Stimulated activated naive CD8-positive, alpha-beta T cell treated with anti-CD3 and anti-CD28 coated beads, Interleukin-15, Interleukin-2, amounts not matched to agents 100 ng/mL and 50 ng/mL, for 24 hours (primary cell): ENCODE data around the gene MBD1.
"Not testable (repeated sequence)": the region's sequence is repeated elsewhere in the genome, so short reads cannot be mapped to it uniquely, and the experiment has no call there.

Experiments
- H3K27ac Mint-ChIP-seq: one replicate; pipeline ENCODE4 v1.8.0; 2021; ENCODE audit warnings: mild to moderate bottlenecking, mixed read lengths
- H3K27me3 Mint-ChIP-seq: one replicate; pipeline ENCODE4 v1.8.0; 2021; ENCODE audit warnings: mixed read lengths
- H3K36me3 Mint-ChIP-seq: one replicate; pipeline ENCODE4 v1.8.0; 2021; ENCODE audit warnings: low read depth, mixed read lengths
- H3K4me1 Mint-ChIP-seq: one replicate; pipeline ENCODE4 v1.8.0; 2021; ENCODE audit warnings: low read depth, mixed read lengths
- H3K4me3 Mint-ChIP-seq: one replicate; pipeline ENCODE4 v1.8.0; 2021; ENCODE audit warnings: mild to moderate bottlenecking, mixed read lengths
- H3K9me3 Mint-ChIP-seq: one replicate; pipeline ENCODE4 v1.8.0; 2021; ENCODE audit warnings: mixed read lengths

MBD1 gene, protein sequence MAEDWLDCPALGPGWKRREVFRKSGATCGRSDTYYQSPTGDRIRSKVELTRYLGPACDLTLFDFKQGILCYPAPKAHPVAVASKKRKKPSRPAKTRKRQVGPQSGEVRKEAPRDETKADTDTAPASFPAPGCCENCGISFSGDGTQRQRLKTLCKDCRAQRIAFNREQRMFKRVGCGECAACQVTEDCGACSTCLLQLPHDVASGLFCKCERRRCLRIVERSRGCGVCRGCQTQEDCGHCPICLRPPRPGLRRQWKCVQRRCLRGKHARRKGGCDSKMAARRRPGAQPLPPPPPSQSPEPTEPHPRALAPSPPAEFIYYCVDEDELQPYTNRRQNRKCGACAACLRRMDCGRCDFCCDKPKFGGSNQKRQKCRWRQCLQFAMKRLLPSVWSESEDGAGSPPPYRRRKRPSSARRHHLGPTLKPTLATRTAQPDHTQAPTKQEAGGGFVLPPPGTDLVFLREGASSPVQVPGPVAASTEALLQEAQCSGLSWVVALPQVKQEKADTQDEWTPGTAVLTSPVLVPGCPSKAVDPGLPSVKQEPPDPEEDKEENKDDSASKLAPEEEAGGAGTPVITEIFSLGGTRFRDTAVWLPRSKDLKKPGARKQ

DNA sequence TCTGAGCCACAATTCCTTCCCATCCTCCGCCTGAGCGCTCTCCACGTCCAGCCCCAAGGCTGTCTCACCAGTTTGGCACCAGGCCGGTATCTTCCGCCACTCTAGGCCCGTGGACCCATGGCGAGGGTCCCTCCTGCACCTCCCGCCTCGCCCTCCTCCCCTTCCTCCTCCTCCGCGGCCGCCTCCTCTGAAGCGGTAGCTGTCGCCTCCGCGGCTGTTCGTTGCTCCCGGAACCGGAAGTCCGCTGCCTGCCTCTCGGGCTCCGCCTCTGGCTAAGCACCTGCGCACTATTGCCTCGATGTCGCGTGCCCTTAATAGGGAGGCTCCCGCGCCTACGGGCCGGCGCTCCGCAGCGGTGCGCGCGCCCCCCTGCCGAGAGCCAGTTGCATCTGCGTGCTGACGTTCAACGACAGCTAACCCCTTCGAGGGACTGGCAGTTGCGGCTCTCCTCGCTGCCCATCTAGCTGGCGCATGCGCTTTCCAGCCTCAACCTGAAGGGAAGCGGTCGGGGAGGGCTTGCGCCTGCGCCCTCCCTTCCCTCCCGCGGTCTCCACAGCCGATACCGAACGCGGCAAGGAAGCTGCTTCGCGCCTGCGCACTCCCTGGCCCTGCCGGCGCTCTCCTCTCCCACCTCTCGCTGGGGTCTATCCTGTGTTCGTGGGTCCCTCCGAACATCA lies at the start of gene MBD1:
Gene MBD1 (minus strand): TSS at position 229 of the 677 bp plus-strand sequence. CDS start 1,531 bp downstream, outside the sequence.
- peak within 1 kb of the TSS; percentile 97 for H3K27ac Mint-ChIP-seq
- H3K27me3 Mint-ChIP-seq: no peaks in the 10 kb centered on the region
- H3K4me3 Mint-ChIP-seq: peak within 1 kb of the TSS; percentile 98
- H3K9me3 Mint-ChIP-seq: no peaks in the 10 kb centered on the region
- peaks cover 68% of the 10 kb centered on the region for H3K36me3 Mint-ChIP-seq
- peaks cover 31% of the 10 kb centered on the region for H3K4me1 Mint-ChIP-seq

DNA sequence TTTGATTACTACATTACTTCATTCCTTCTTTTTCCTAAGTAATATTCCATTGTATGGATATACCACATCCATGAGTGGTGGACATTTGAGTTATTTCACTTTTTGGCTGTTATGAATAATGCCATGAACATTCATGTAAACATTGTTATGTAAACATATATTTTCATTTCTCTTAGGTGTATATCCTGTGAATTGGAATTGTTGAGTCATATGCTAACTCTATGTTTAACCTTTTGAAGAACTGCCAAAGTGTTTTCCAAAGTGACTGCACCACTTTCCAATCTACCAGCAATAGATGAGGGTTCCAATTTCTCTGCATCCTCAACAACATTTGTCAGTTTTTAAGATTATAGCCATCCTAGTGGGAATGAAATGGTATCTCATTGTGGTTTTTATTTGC lies 48.9 kb upstream of the MBD1 start:
- Mint-ChIP-seq H3K27ac (no peak overlapping the region), H3K4me3 (no peak overlapping the region), H3K36me3 (peaks cover 4% of the 10 kb centered on the region), H3K9me3 (no peaks in the 10 kb centered on the region), H3K4me1 (peaks cover 5% of the 10 kb centered on the region), H3K27me3 (no peaks in the 10 kb centered on the region)

DNA sequence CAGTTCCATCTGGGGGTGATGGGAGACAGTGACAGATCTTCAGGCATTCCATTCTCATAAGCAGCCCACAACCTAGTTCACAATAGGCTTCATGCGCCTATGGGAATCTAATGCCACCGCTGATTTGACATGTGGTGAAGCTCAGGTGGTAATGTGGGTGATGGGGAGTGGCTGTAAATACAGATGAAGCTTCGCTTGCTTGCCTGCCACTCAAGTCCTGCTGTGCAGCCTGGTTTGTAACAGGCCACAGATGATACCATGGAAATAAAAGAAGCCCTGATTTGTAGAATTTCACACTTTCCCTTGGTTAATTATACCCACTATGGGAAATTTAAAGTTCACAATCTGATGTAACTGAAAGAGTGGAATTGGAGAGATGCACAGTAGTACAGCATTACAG lies 46.7 kb upstream of the MBD1 start:
- H3K9me3 Mint-ChIP-seq: no peaks in the 10 kb centered on the region
- no peak overlapping the region for H3K4me3 Mint-ChIP-seq
- H3K27me3 Mint-ChIP-seq: no peaks in the 10 kb centered on the region
- no peaks in the 10 kb centered on the region for H3K4me1 Mint-ChIP-seq
- peaks cover 4% of the 10 kb centered on the region for H3K36me3 Mint-ChIP-seq
- no peak overlapping the region for H3K27ac Mint-ChIP-seq

DNA sequence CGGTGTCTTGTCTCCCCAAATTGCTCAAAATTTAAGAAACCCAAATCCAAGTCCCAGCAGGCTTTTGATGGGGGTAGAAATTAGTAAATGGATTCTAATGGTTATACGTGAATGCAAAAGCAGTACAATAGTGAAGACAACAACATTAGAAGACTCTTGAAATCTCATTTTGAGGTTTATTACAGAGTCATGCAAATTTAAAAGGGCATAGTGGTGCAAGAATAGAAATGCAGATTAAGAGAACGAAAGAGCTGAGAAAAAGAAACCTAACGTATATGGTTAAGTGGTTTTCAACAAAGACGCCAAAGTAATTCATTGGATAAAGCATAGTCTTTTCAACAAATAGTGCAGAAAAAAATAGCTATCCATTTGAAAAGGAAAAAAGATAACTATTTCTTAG lies 39.4 kb upstream of the MBD1 start:
- H3K27ac Mint-ChIP-seq: peak overlapping the region; percentile 26
- H3K4me1 Mint-ChIP-seq: peaks cover 15% of the 10 kb centered on the region
- no peaks in the 10 kb centered on the region for H3K36me3 Mint-ChIP-seq
- peak overlapping the region; percentile 48 for H3K4me3 Mint-ChIP-seq
- H3K27me3 Mint-ChIP-seq: no peaks in the 10 kb centered on the region
- H3K9me3 Mint-ChIP-seq: no peaks in the 10 kb centered on the region

DNA sequence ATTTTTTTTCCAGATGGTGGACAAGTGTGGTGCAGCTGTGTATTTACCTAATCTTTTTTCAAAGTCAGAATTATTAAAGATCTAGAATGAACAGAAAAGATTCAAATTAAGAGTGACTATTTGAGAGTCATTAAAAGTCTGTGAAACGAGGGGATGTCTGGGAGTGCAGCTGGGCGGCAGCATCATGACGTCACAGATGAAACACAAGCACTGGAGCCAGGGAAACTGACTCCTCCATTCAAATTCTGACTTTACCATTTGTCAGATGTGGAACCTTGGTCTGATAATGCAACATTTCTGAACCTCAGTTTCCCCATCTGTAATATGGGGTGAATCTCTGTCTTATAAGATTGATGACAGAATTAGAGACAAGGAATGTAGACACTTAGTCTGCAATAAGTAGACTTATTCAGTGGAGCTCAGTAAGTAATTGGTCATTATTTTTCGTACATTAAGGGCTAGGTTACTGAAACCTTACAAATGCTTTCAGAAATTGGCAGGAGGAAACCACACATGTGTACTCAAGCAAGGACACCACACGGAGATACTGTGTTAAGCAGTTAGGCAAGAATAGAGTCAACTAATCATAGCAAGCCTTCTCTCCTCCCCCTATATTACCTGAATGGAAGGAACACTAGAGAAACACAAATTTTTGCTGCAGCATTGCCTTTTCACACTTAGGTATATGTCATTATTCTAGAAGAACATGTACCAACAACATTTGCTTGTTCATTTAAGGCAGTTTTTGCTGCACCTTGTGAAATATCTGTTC lies 34.0 kb upstream of the MBD1 start:
- Mint-ChIP-seq H3K27me3 (no peaks in the 10 kb centered on the region), H3K36me3 (no peaks in the 10 kb centered on the region), H3K4me3 (no peak overlapping the region), H3K27ac (no peak overlapping the region), H3K4me1 (peaks cover 15% of the 10 kb centered on the region), H3K9me3 (no peaks in the 10 kb centered on the region)

DNA sequence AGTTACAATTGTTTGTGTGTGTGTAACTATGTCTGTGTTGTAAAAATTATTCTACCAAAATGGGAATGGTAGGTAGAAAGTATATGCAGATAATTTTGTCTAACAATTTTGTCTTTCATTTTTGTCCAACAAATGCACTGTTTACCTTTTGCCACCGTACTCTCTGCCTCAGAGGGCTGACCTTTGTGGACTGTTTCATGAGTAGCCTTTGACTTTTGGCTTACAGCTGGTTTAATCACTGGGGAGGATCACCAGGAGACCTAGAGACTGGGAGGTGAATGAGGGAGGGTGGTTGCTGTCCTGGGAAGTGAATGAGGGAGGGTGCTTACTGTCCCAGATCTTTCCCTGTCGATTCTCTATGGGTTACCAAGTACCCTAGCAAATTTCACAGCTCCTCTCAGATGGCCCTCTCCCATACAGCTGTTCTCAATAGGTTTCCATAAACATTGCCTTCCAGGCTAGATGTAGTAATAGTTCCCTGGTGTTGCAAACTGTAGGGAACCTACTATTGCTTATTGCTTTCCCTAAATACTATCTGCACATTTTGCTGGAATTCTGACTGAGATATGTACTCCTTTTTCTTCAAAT lies 32.6 kb upstream of the MBD1 start:
- no peak overlapping the region for H3K27ac Mint-ChIP-seq
- no peak overlapping the region for H3K4me3 Mint-ChIP-seq
- H3K9me3 Mint-ChIP-seq: no peaks in the 10 kb centered on the region
- H3K4me1 Mint-ChIP-seq: peaks cover 10% of the 10 kb centered on the region
- H3K36me3 Mint-ChIP-seq: no peaks in the 10 kb centered on the region
- no peaks in the 10 kb centered on the region for H3K27me3 Mint-ChIP-seq

DNA sequence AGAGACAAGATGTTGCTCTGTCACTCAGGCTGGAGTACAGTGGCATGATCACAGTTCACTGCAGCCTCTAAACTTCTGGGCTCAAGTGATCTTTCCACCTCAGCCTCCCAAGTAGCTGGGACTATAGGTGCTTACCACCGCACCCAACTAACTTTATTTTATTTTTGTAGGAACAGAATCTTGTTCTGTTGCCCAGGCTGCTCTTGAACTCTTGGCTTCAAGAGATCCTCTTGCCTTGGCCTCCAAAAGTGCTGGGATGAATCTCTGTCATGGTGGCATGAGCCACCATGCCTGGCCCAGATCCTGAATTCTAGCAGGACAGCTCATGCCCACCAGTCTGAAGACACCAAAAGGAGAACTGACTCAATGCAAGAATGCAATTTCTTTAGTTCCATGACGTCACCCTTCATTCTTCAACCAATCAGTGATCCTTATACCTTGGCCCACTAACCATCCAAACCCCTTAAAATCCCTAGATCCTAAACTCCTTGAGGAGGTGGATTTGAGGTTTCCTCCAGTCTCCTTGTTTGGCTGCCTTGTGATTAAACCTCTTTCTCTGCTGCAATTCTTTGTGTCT lies 31.8 kb upstream of the MBD1 start:
- Mint-ChIP-seq H3K36me3 (no peaks in the 10 kb centered on the region), H3K27ac (no peak overlapping the region), H3K27me3 (no peaks in the 10 kb centered on the region), H3K4me1 (peaks cover 16% of the 10 kb centered on the region), H3K9me3 (no peaks in the 10 kb centered on the region), H3K4me3 (no peak overlapping the region)

DNA sequence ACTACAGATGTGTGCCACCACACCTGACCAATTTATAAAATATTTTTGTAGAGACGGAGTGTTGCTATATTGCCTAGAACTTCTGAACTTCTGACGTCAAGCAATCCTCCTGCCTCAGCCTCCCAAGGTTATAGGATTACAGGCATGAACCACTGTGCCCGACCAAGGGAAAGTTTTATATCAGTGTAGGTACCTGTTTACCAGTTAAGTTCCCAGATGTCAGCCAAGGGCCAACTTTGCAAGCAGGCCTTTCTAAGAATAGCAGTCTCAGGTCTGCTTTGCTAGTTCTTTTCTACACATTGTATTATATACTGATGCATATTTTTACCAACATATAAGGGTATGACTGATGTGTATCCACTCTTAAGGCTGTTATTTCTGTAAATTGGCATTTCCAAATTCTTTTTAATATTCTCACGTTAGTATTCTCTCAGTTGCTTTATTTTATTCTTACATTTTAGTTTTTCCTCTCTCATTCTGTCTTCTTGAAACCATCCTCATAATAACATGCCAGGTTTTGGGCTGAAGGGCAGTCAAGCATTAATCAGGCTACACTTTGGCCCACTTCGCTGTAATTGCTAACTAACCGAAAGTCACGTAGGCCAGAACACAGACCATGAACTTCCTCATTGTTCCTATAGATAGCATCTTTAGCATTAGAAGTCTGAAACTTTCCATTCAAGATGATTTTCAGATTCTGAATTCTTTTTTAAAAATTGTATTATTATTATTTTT lies 31.1 kb upstream of the MBD1 start:
- peaks cover 21% of the 10 kb centered on the region for H3K4me1 Mint-ChIP-seq
- peak overlapping the region; percentile 65 for H3K27ac Mint-ChIP-seq
- no peaks in the 10 kb centered on the region for H3K27me3 Mint-ChIP-seq
- H3K9me3 Mint-ChIP-seq: no peaks in the 10 kb centered on the region
- H3K4me3 Mint-ChIP-seq: peak overlapping the region; percentile 8
- H3K36me3 Mint-ChIP-seq: no peaks in the 10 kb centered on the region

DNA sequence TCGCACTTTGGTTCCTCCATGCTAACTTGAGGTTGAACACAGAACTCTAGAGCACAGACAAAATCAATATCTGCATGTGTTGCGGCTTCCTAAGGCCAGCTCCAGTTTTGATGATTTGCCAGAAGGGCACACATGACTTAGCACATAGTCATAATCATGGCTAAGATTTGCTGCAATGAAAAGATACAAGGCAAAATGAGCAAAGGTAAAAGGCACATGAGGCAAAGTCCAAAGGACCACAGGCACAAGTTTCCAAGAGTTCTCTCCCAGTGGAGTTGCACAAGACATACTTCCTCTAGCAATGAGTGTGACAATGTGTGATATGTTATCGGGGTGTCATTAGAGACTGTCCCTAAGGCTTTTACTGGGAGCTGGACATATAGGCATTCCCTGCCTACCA lies 30.3 kb upstream of the MBD1 start:
- no peaks in the 10 kb centered on the region for H3K9me3 Mint-ChIP-seq
- H3K36me3 Mint-ChIP-seq: no peaks in the 10 kb centered on the region
- no peak overlapping the region for H3K4me3 Mint-ChIP-seq
- no peaks in the 10 kb centered on the region for H3K27me3 Mint-ChIP-seq
- H3K27ac Mint-ChIP-seq: no peak overlapping the region
- H3K4me1 Mint-ChIP-seq: peaks cover 27% of the 10 kb centered on the region

DNA sequence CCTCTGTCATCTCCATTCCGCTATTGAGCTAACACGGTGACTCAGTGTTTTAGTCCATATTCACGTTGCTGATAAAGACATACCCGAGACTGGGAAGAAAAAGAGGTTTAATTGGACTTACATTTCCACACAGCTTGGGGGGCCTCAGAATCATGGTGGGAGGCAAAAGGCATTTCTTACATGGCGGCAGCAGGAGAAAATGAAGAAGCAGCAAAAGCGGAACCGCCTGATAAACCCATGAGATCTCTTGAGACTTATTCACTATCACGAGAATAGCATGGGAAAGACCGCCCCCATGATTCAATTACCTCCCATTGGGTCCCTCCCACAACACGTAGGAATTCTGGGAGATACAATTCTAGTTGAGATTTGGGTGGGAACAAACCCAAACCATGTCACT lies 28.8 kb upstream of the MBD1 start:
- peaks cover 6% of the 10 kb centered on the region for H3K27me3 Mint-ChIP-seq
- H3K4me1 Mint-ChIP-seq: peaks cover 28% of the 10 kb centered on the region
- H3K36me3 Mint-ChIP-seq: no peaks in the 10 kb centered on the region
- no peak overlapping the region for H3K4me3 Mint-ChIP-seq
- no peak overlapping the region for H3K27ac Mint-ChIP-seq
- H3K9me3 Mint-ChIP-seq: no peaks in the 10 kb centered on the region

DNA sequence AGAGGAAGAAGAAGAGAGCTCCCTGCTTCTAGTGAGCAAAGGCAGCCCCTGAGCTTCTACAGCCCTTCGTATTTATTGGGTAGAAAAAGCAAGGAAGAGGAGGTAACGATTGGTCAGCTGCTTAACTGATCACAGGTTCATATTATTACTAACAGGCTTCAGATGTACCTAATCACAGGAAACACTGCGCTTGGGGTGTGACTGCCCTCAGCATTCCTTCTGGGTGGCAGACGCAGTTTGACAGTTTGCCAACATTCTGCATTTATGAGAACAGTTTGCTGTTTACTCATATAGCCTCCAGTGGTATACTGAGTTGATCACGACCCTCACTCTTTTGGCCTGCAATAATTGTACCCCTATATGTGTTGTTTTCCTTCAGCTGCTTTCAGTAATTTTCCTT lies 27.5 kb upstream of the MBD1 start:
- not testable (repeated sequence) for H3K4me3 Mint-ChIP-seq, H3K36me3 Mint-ChIP-seq, H3K9me3 Mint-ChIP-seq, H3K27ac Mint-ChIP-seq
- Mint-ChIP-seq H3K4me1 (peaks cover 25% of the 10 kb centered on the region), H3K27me3 (peaks cover 14% of the 10 kb centered on the region)

DNA sequence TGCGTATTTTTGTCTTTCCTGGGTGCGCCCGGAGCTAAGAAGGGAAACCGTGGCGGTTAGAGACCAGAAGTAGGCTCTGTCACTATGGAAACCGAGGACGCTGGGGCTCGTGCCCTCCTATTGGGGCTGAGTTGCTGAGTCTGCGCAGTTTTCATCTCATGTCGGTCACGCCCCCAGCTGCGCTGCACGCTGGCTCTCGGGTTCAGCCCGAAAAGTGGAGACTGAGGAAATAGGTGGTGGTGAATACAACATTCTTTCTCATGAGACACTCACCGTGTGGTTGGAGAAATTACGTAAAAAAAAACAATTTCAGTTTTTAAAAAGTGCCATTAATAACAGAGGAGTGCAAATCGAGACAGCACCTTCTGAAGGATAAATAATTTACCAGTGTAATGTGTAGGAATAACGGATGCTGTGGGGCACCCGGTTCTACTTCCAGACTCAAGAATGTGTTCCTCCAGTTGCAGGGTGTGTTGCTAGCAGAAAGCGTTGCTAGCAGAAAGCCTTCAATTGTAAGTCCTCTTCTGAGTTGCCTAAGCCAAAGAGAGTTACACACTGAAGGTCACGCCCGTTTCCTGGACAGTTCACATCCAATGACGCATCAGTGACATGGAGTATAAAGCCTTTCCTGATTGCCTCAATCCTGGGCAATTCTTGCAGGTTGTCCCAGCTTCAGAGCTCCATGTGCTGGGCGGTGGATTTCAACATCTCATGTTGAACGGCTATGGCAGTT lies 26.6 kb upstream of the MBD1 start:
- Mint-ChIP-seq H3K4me1 (peaks cover 25% of the 10 kb centered on the region), H3K4me3 (peak overlapping the region; percentile 92), H3K27ac (peak overlapping the region; percentile 90), H3K9me3 (no peaks in the 10 kb centered on the region), H3K36me3 (no peaks in the 10 kb centered on the region), H3K27me3 (peaks cover 21% of the 10 kb centered on the region)

DNA sequence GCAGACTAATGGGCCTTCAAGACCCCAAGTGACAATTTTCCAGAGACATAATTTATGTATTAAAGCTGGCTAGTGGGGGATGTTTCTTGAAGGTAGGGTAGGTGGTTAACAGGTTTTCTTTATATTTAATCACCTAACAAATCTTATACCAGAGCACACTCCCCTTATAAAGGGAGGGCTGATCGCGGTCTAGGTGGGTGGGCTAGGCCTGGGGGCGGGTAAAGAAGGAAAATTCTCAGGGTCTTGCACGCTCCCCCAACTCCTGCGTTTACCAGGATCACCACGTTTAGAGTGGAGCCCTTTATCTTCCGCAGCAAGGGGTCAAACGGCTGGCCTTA lies 26.0 kb upstream of the MBD1 start:
- Mint-ChIP-seq H3K36me3 (no peaks in the 10 kb centered on the region), H3K27me3 (peaks cover 26% of the 10 kb centered on the region), H3K4me3 (peak overlapping the region; percentile 92), H3K9me3 (no peaks in the 10 kb centered on the region), H3K4me1 (peaks cover 21% of the 10 kb centered on the region), H3K27ac (peak overlapping the region; percentile 90)
